Activated naive CD8-positive, alpha-beta T cell treated with anti-CD3 and anti-CD28 coated beads, Interleukin-2, amount 10 ng/mL, durations not matched to agents 7 days and 5 days (primary cell): ENCODE results near the gene ZNF236. TPM values are rescaled to one million over a fixed set of nuclear protein-coding genes. Genes with fewer than 3 reads are reported as not detected.

Experiments used
- ATAC-seq: fragments of 150-1000 bp; cut with Tn5 transposase; one replicate; pipeline ENCODE4 v1.10.0; 2021; ENCODE audit warnings: low read depth, moderate library complexity
- POLR2A ChIA-PET: fragments of 350-600 bp; sonication (Branson Sonifier 250); formaldehyde crosslinking; loops from one replicate; lab custom pipeline; 2021; ENCODE audit warnings: antibody characterized with exemption; lab: Charles Lee
- DNase-seq: peaks from one replicate; pipeline ENCODE4 v3.0.0; 2021
- H3K27ac Mint-ChIP-seq: one replicate; pipeline ENCODE4 v1.8.0; 2022; ENCODE audit warnings: mild to moderate bottlenecking, mixed read lengths
- H3K27me3 Mint-ChIP-seq: one replicate; pipeline ENCODE4 v1.8.0; 2022; ENCODE audit warnings: mild to moderate bottlenecking, moderate library complexity, mixed read lengths
- H3K36me3 Mint-ChIP-seq: one replicate; pipeline ENCODE4 v1.8.0; 2021; ENCODE audit warnings: mild to moderate bottlenecking, mixed read lengths
- H3K4me1 Mint-ChIP-seq: one replicate; pipeline ENCODE4 v1.8.0; 2021; ENCODE audit warnings: mixed read lengths
- H3K4me3 Mint-ChIP-seq: one replicate; pipeline ENCODE4 v1.8.0; 2022; ENCODE audit warnings: mild to moderate bottlenecking, moderate library complexity, mixed read lengths
- H3K9me3 Mint-ChIP-seq: one replicate; pipeline ENCODE4 v1.8.0; 2021; ENCODE audit warnings: mixed read lengths
- total RNA-seq, 2 experiments: library from RNA; stranded (reverse); gene quantifications; one replicate each; pipeline ENCODE4 v1.2.3, GENCODE V29; 2021

The ZNF236 gene
- total RNA-seq, 2 experiments from 2014 or later: 23.7 to 25.5 TPM

- DNase-seq (no peak), ATAC-seq (no peak)
- no peaks in the 10 kb centered on the region for H3K4me1 Mint-ChIP-seq
- H3K27me3 Mint-ChIP-seq: no peaks in the 10 kb centered on the region
- H3K27ac Mint-ChIP-seq: no peak overlapping the region
- H3K4me3 Mint-ChIP-seq: no peak overlapping the region
- no peaks in the 10 kb centered on the region for H3K9me3 Mint-ChIP-seq
- peaks cover 17% of the 10 kb centered on the region for H3K36me3 Mint-ChIP-seq
- POLR2A ChIA-PET: no interaction called here
Measured at GRCh38 chr18:76881744-76882143, 59.4 kb downstream of the ZNF236 start.

DNA sequence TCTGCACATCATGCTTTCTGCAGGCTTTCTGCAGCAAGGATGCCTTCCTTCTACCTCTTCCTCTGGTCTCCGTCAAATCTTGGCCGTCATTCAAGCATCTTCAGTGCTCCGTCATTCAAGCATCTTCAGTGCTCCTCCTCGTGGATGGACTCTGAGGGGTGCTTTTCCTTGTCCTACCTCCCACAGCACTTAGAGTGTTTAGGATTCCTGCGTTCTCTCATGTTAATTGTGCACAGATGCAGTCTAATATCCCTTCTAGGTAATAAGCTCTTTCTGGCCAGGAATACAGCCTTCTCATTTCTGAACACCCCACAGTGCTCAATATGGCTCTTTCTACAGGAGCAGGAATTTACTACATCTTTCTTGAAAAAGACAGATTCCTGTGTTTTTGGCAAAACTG is 59.8 kb downstream of the ZNF236 start:
- Mint-ChIP-seq H3K27me3 (no peaks in the 10 kb centered on the region), H3K4me1 (no peaks in the 10 kb centered on the region), H3K9me3 (no peaks in the 10 kb centered on the region), H3K27ac (no peak overlapping the region), H3K36me3 (peaks cover 17% of the 10 kb centered on the region), H3K4me3 (no peak overlapping the region)
- no peak for DNase-seq
- no peak for ATAC-seq
- POLR2A ChIA-PET: no interaction called here

DNA sequence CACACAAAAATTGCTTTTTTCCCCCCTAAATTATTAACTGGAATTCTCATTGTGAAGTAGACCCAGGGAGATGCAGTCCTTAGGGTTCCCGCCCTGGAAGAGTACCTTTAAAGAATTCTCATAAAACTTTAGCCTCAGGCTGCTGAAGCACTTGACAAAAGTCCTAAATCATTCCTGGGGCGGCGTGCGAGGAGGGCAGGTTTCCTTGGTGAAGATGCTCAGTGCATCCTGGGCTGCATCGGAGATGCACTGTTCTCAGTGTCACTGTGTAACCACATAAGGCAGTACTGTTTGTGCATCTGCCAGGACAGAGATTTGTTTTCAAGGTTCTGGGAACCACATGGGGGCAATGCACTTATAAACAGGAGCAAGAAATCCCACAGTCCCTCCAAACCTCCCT is 62.6 kb downstream of the ZNF236 start:
- Mint-ChIP-seq H3K4me3 (no peak overlapping the region), H3K9me3 (no peaks in the 10 kb centered on the region), H3K4me1 (no peaks in the 10 kb centered on the region), H3K27ac (no peak overlapping the region), H3K27me3 (no peaks in the 10 kb centered on the region), H3K36me3 (peaks cover 26% of the 10 kb centered on the region)
- no peak for ATAC-seq
- POLR2A ChIA-PET: no interaction called here
- no peak for DNase-seq

DNA sequence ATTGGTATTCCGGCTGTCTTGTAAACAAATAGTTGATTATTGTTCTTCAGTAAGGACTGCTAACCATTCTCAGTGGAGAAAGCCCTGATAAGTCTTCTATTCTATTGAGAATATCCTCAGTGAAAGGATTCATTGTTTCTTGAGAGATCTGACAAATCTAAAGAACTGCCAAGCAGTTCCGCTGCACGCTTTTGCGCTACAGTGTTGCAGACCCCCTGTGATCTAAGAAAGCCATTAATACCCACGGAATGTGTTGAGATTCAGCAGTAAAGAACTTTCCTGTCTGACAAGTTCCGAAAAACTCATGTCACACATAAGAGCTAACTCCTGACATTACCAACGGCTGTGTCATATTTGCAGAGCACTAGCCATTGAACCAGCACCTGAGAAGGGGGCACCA is 63.8 kb downstream of the ZNF236 start:
- Mint-ChIP-seq H3K4me1 (peaks cover 1% of the 10 kb centered on the region), H3K36me3 (peaks cover 31% of the 10 kb centered on the region), H3K27ac (no peak overlapping the region), H3K27me3 (no peaks in the 10 kb centered on the region), H3K4me3 (no peak overlapping the region), H3K9me3 (no peaks in the 10 kb centered on the region)
- ATAC-seq (no peak), DNase-seq (no peak)
- POLR2A ChIA-PET: no interaction called here

DNA sequence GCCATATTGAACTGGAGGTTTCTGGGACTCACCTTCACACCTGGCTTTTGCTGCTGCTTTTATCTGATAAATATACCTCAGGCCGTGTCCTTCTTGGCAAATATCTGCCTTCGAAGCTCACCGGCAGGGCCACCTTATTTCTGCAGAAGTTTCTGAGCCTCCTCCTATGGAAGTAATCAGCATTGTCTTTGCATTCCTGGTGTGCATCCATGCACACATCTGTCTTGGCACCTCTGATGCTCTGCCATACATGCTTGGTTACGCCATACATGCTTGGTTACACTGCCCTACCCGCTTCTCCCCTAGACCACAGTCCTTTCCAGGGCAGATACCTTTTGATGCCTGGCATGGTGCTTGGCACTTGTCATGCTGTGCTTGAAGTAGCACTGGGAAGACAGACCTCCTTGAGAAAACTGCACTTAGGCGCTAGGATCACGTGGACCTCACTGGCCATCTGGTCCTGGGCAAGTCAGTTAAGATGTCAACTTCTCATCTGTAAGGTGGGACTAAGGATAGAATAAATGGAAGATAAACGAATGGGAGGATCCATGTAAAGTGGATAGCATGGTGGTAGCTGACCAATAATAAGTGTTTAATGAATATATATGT is 66.8 kb downstream of the ZNF236 start:
- POLR2A ChIA-PET: no interaction called here
- H3K36me3 Mint-ChIP-seq: peaks cover 25% of the 10 kb centered on the region
- H3K9me3 Mint-ChIP-seq: no peaks in the 10 kb centered on the region
- no peak overlapping the region for H3K4me3 Mint-ChIP-seq
- H3K27ac Mint-ChIP-seq: no peak overlapping the region
- DNase-seq (no peak), ATAC-seq (no peak)
- H3K4me1 Mint-ChIP-seq: peaks cover 1% of the 10 kb centered on the region
- H3K27me3 Mint-ChIP-seq: no peaks in the 10 kb centered on the region

DNA sequence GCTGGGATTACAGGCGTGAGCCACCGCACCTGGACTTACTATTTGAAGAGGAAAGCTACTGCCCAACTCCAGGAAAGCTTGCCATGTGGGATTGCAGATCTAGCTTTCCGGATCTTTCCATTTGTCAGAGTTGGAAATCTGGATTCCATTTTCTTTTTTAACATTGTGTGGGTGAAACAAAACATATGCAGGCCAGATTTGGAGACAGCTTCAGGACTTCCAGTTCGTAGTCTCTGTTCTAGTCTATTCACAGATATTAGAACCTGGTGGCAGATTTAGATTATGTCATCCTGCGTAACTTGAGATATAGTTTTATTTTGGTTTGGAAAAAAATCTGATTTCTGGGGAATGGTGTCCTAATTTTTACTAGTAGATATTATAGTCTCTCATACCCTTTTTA is 70.5 kb downstream of the ZNF236 start:
- H3K27ac Mint-ChIP-seq: no peak overlapping the region
- peaks cover 1% of the 10 kb centered on the region for H3K4me1 Mint-ChIP-seq
- no peak overlapping the region for H3K4me3 Mint-ChIP-seq
- H3K27me3 Mint-ChIP-seq: no peaks in the 10 kb centered on the region
- DNase-seq (no peak), ATAC-seq (no peak)
- POLR2A ChIA-PET: no interaction called here
- no peaks in the 10 kb centered on the region for H3K9me3 Mint-ChIP-seq
- peaks cover 34% of the 10 kb centered on the region for H3K36me3 Mint-ChIP-seq

DNA sequence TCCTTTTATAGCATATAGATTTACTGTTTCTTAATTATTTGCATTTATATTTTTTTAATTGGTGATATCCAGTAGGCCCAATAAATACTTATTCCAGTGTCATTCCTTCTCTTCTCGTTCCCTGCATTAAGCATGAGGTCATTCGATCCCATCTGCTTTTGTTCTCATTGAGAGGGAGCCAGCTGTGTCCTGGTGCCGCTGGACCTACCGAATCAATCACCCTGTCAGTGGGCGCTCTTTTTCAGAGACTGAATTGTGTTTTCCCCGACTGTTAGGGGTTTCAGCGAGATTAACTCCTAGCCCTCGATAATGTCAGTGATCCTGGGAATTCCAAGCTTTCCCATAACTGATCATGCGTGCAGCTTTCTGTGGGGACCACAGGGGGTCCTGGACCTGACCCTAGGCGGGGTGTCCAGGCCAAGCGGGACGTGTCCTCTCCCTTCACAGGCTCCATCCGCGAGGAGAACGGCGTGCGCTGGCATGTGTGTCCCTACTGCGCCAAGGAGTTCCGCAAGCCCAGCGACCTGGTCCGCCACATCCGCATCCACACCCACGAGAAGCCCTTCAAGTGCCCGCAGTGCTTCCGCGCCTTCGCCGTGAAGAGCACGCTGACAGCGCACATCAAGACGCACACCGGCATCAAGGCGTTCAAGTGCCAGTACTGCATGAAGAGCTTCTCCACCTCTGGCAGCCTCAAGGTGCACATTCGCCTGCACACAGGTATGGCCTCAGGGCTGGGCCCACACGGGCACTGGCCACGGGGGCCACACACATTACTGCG is 72.4 kb downstream of the ZNF236 start:
- H3K4me3 Mint-ChIP-seq: no peak overlapping the region
- POLR2A ChIA-PET: no interaction called here

GRCh38 chr18:76895498-76895897 is 73.1 kb downstream of the ZNF236 start:
- Mint-ChIP-seq H3K27me3 (no peaks in the 10 kb centered on the region), H3K9me3 (no peaks in the 10 kb centered on the region), H3K4me3 (no peak overlapping the region), H3K27ac (no peak overlapping the region), H3K4me1 (peaks cover 1% of the 10 kb centered on the region), H3K36me3 (peaks cover 38% of the 10 kb centered on the region)
- POLR2A ChIA-PET: no interaction called here
- DNase-seq (no peak), ATAC-seq (no peak)

More for the DNA sequence above, 72.4 kb downstream of the ZNF236 start:
- H3K9me3 Mint-ChIP-seq: no peaks in the 10 kb centered on the region
- ATAC-seq (no peak), DNase-seq (no peak)
- H3K4me1 Mint-ChIP-seq: peaks cover 1% of the 10 kb centered on the region
- no peak overlapping the region for H3K27ac Mint-ChIP-seq
- H3K36me3 Mint-ChIP-seq: peaks cover 39% of the 10 kb centered on the region
- no peaks in the 10 kb centered on the region for H3K27me3 Mint-ChIP-seq

- no peaks in the 10 kb centered on the region for H3K27me3 Mint-ChIP-seq
- H3K4me1 Mint-ChIP-seq: no peaks in the 10 kb centered on the region
- POLR2A ChIA-PET: no interaction called here
- H3K27ac Mint-ChIP-seq: no peak overlapping the region
- peaks cover 35% of the 10 kb centered on the region for H3K36me3 Mint-ChIP-seq
- ATAC-seq (no peak), DNase-seq (no peak)
- no peak overlapping the region for H3K4me3 Mint-ChIP-seq
- no peaks in the 10 kb centered on the region for H3K9me3 Mint-ChIP-seq
Measured at GRCh38 chr18:76896677-76897076, 74.3 kb downstream of the ZNF236 start.

GRCh38 chr18:76897257-76897656 is 74.9 kb downstream of the ZNF236 start:
- Mint-ChIP-seq H3K27me3 (no peaks in the 10 kb centered on the region), H3K36me3 (peaks cover 35% of the 10 kb centered on the region)
- no peak for DNase-seq

DNA sequence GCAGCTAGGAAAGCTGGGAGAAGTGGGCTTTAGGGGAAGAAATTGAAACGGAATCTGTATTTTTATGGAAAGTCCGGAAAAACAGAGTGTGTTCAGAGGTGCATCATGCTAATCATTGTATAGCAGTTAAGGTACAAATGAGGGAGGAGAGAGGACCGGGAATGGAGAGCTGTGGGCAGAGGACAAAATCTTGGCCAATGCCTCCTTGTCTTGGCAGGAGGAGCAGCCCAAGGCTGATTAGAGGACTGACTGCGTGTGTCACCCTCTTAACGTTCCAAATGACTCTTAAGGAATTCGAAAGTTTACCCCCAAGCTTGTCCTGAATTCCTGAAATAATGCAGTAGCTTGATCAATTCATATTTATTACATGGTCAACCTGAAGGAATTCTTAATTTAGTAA is 81.0 kb downstream of the ZNF236 start:
- no peak for DNase-seq
- Mint-ChIP-seq H3K4me3 (no peak overlapping the region), H3K9me3 (no peaks in the 10 kb centered on the region), H3K27me3 (no peaks in the 10 kb centered on the region), H3K27ac (no peak overlapping the region), H3K36me3 (peaks cover 16% of the 10 kb centered on the region), H3K4me1 (no peaks in the 10 kb centered on the region)
- ATAC-seq: no peak
- POLR2A ChIA-PET: no interaction called here

More at GRCh38 chr18:76897257-76897656, 74.9 kb downstream of the ZNF236 start:
- Mint-ChIP-seq H3K27ac (no peak overlapping the region), H3K4me1 (no peaks in the 10 kb centered on the region), H3K9me3 (no peaks in the 10 kb centered on the region), H3K4me3 (no peak overlapping the region)
- ATAC-seq: no peak
- POLR2A ChIA-PET: no interaction called here

DNA sequence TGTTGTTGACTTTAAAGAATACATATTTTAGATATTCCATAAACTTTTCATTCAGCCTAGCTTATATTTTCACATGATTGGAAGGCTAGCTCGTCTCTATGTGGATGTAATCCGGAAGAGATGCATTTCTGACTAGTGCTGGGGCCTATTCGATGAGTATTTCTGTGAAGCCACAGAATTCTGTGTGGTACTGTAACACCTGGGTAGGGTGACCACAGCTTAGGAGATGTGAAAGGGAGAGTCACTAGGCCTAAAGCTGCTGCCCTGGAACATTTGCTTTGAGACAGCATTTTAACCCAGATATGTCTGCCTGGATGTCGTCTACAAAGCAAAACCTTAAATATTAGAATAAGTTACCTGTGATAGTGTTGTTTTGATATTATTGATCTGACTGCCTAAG is 83.5 kb downstream of the ZNF236 start:
- Mint-ChIP-seq H3K4me3 (no peak overlapping the region), H3K27ac (no peak overlapping the region), H3K4me1 (no peaks in the 10 kb centered on the region), H3K27me3 (no peaks in the 10 kb centered on the region), H3K36me3 (peaks cover 9% of the 10 kb centered on the region), H3K9me3 (no peaks in the 10 kb centered on the region)
- ATAC-seq (no peak), DNase-seq (no peak)
- POLR2A ChIA-PET: no interaction called here

- Mint-ChIP-seq H3K36me3 (peaks cover 4% of the 10 kb centered on the region), H3K27me3 (no peaks in the 10 kb centered on the region), H3K27ac (no peak overlapping the region), H3K4me3 (no peak overlapping the region), H3K9me3 (no peaks in the 10 kb centered on the region), H3K4me1 (no peaks in the 10 kb centered on the region)
- DNase-seq: no peak
- no peak for ATAC-seq
- POLR2A ChIA-PET: no interaction called here
Measured at GRCh38 chr18:76908277-76908676, 85.9 kb downstream of the ZNF236 start.

DNA sequence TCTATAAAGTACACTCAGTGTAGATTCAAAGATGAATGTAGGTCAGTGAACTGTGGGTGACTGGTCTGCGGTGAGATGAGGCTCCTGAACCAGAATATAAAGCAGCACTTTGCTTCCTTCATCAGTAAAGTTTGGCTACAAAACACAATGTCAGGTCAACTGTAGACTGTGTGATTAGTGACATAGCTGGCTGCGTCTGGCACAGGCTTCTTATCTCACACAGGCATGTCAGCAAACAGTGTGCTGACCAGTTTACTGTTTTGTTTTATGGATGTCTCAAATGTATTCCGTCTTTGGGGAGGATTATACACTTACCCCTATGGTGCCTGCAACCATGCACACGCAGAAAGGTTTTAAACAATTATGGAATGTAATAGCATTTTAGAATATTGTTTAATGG is 87.1 kb downstream of the ZNF236 start:
- POLR2A ChIA-PET: no interaction called here
- DNase-seq: no peak
- H3K4me3 Mint-ChIP-seq: no peak overlapping the region
- H3K9me3 Mint-ChIP-seq: no peaks in the 10 kb centered on the region
- H3K4me1 Mint-ChIP-seq: no peaks in the 10 kb centered on the region
- no peak for ATAC-seq
- no peak overlapping the region for H3K27ac Mint-ChIP-seq
- no peaks in the 10 kb centered on the region for H3K27me3 Mint-ChIP-seq
- peaks cover 5% of the 10 kb centered on the region for H3K36me3 Mint-ChIP-seq
